WTC11 (cell line): ENCODE measurements around the gene MICAL2. TPM values are rescaled to one million over a fixed set of nuclear protein-coding genes. Genes with fewer than 3 reads are reported as not detected.

ENCODE experiments used
- ATAC-seq: fragments of 200-7000 bp; cut with Tn5 transposase; 2 replicates; pipeline ENCODE4 v1.10.0; 2021; ENCODE audit warnings: mild to moderate bottlenecking, moderate library complexity
- CTCF ChIA-PET: fragments of 300-600 bp; sonication (Branson Sonifier 250); formaldehyde crosslinking; loops from one replicate; lab custom pipeline; 2021; ENCODE audit warnings: antibody characterized with exemption; lab: Charles Lee
- POLR2A ChIA-PET: fragments of 350-600 bp; sonication (Branson Sonifier 250); formaldehyde crosslinking; loops from one replicate; lab custom pipeline; 2021; ENCODE audit warnings: antibody characterized with exemption; lab: Charles Lee
- DNase-seq: peaks from one replicate; pipeline ENCODE4 v3.0.0; 2021; ENCODE audit warnings: low spot score
- H3K27ac Mint-ChIP-seq: 2 replicates; pipeline ENCODE4 v1.8.0; 2021; ENCODE audit warnings: mixed read lengths
- H3K27me3 Mint-ChIP-seq: 2 replicates; pipeline ENCODE4 v1.8.0; 2021; ENCODE audit warnings: low read depth, mild to moderate bottlenecking, moderate library complexity, mixed read lengths
- H3K36me3 Mint-ChIP-seq: 2 replicates; pipeline ENCODE4 v1.8.0; 2021; ENCODE audit warnings: mixed read lengths
- H3K4me1 Mint-ChIP-seq: 2 replicates; pipeline ENCODE4 v1.8.0; 2022; ENCODE audit warnings: mixed read lengths
- H3K4me3 Mint-ChIP-seq: 2 replicates; pipeline ENCODE4 v1.8.0; 2021; ENCODE audit warnings: mild to moderate bottlenecking, moderate library complexity, mixed read lengths
- H3K9me3 Mint-ChIP-seq: 2 replicates; pipeline ENCODE4 v1.8.0; 2021; ENCODE audit warnings: mixed read lengths
- CREB1 ChIP-seq: sonication (generic); formaldehyde crosslinking; IDR thresholded peaks from 2 replicates; pipeline ENCODE4 v1.8.0; 2023; ENCODE audit warnings: mild to moderate bottlenecking, missing genetic modification reagents
- EMX1 ChIP-seq: fragments of 250-450 bp; sonication (Bioruptor Pico); IDR thresholded peaks from 2 replicates; pipeline ENCODE4 v1.8.0; 2021; ENCODE audit warnings: mild to moderate bottlenecking
- FOXJ3 ChIP-seq: sonication (generic); formaldehyde crosslinking; IDR thresholded peaks from 2 replicates; pipeline ENCODE4 v1.9.0; 2021; ENCODE audit warnings: missing genetic modification reagents, mild to moderate bottlenecking, borderline replicate concordance
- MXD4 ChIP-seq: fragments of 250-450 bp; sonication (Bioruptor Pico); IDR thresholded peaks from 2 replicates; pipeline ENCODE4 v1.8.0; 2021; ENCODE audit warnings: mild to moderate bottlenecking, moderate library complexity, borderline replicate concordance
- NFE2L1 ChIP-seq: sonication (generic); formaldehyde crosslinking; IDR thresholded peaks from 2 replicates; pipeline ENCODE4 v1.8.1; 2023; ENCODE audit warnings: missing genetic modification reagents
- SMAD3 ChIP-seq: sonication (generic); formaldehyde crosslinking; IDR thresholded peaks from 2 replicates; pipeline ENCODE4 v1.8.0; 2022; ENCODE audit warnings: missing genetic modification reagents, mild to moderate bottlenecking, borderline replicate concordance
- ZNF317 ChIP-seq: sonication (generic); formaldehyde crosslinking; IDR thresholded peaks from 2 replicates; pipeline ENCODE4 v1.8.1; 2023; ENCODE audit warnings: low read depth, mild to moderate bottlenecking, moderate library complexity, missing genetic modification reagents, borderline replicate concordance
- ZNF416 ChIP-seq: fragments of 250-450 bp; sonication (Bioruptor Pico); IDR thresholded peaks from 2 replicates; pipeline ENCODE4 v1.9.0; 2021; ENCODE audit warnings: mild to moderate bottlenecking, inconsistent platforms
- ZSCAN18 ChIP-seq: fragments of 250-450 bp; sonication (Bioruptor Pico); IDR thresholded peaks from 2 replicates; pipeline ENCODE4 v2.1.2; 2022; ENCODE audit warnings: mild to moderate bottlenecking, moderate library complexity
- total RNA-seq: library from RNA; stranded (reverse); gene quantifications from 3 replicates; pipeline ENCODE4 v1.2.3, GENCODE V29; 2021
- TF ChIP-seq, protein P1 (sequence below): sonication (generic); formaldehyde crosslinking; IDR thresholded peaks from 2 replicates; pipeline ENCODE4 v1.8.0; 2023; ENCODE audit warnings: missing genetic modification reagents, mild to moderate bottlenecking, borderline replicate concordance
- TF ChIP-seq, protein P2 (sequence below): sonication (generic); formaldehyde crosslinking; IDR thresholded peaks from 2 replicates; pipeline ENCODE4 v1.8.1; 2023; ENCODE audit warnings: mild to moderate bottlenecking, missing genetic modification reagents, borderline replicate concordance
- TF ChIP-seq, protein P3 (sequence below): sonication (generic); formaldehyde crosslinking; IDR thresholded peaks from 2 replicates; pipeline ENCODE4 v1.8.0; 2023; ENCODE audit warnings: missing genetic modification reagents
- TF ChIP-seq, protein P4 (sequence below): sonication (generic); formaldehyde crosslinking; IDR thresholded peaks from 2 replicates; pipeline ENCODE4 v1.8.1; 2022; ENCODE audit warnings: missing genetic modification reagents, borderline replicate concordance

MICAL2 gene
- total RNA-seq, 1 experiment from 2014 or later: 3.1 TPM

DNA sequence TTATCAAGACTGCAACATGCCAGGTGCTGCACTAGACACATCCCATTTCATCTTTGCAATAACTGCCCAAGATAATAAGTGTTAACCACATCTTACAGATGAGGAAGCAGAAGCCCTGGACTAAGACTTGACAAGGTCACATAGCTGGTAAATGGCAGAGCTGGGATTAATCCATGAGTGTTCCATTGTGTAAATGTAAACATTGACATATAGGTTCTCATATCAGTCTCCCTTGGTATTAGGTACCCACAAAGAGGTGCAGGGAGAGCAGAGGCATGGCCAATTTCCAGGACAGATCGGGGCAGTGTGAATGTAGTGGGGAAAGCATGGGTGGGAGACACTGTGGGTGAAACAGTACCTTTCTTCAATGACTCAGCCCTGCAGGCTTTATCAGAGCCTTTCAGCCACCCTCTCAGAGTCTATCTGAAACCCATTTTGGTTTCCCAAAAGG lies 17.9 kb downstream of the MICAL2 start:
- H3K27ac Mint-ChIP-seq: no peak overlapping the region
- TF ChIP-seq FOXJ3 (CRISPR knock-in tag): no peak
- TF ChIP-seq, protein P1, sequence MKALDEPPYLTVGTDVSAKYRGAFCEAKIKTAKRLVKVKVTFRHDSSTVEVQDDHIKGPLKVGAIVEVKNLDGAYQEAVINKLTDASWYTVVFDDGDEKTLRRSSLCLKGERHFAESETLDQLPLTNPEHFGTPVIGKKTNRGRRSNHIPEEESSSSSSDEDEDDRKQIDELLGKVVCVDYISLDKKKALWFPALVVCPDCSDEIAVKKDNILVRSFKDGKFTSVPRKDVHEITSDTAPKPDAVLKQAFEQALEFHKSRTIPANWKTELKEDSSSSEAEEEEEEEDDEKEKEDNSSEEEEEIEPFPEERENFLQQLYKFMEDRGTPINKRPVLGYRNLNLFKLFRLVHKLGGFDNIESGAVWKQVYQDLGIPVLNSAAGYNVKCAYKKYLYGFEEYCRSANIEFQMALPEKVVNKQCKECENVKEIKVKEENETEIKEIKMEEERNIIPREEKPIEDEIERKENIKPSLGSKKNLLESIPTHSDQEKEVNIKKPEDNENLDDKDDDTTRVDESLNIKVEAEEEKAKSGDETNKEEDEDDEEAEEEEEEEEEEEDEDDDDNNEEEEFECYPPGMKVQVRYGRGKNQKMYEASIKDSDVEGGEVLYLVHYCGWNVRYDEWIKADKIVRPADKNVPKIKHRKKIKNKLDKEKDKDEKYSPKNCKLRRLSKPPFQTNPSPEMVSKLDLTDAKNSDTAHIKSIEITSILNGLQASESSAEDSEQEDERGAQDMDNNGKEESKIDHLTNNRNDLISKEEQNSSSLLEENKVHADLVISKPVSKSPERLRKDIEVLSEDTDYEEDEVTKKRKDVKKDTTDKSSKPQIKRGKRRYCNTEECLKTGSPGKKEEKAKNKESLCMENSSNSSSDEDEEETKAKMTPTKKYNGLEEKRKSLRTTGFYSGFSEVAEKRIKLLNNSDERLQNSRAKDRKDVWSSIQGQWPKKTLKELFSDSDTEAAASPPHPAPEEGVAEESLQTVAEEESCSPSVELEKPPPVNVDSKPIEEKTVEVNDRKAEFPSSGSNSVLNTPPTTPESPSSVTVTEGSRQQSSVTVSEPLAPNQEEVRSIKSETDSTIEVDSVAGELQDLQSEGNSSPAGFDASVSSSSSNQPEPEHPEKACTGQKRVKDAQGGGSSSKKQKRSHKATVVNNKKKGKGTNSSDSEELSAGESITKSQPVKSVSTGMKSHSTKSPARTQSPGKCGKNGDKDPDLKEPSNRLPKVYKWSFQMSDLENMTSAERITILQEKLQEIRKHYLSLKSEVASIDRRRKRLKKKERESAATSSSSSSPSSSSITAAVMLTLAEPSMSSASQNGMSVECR: no peak
- no peak for TF ChIP-seq NFE2L1 (CRISPR knock-in tag)
- TF ChIP-seq ZNF416 (CRISPR knock-in tag): no peak
- TF ChIP-seq, protein P2, sequence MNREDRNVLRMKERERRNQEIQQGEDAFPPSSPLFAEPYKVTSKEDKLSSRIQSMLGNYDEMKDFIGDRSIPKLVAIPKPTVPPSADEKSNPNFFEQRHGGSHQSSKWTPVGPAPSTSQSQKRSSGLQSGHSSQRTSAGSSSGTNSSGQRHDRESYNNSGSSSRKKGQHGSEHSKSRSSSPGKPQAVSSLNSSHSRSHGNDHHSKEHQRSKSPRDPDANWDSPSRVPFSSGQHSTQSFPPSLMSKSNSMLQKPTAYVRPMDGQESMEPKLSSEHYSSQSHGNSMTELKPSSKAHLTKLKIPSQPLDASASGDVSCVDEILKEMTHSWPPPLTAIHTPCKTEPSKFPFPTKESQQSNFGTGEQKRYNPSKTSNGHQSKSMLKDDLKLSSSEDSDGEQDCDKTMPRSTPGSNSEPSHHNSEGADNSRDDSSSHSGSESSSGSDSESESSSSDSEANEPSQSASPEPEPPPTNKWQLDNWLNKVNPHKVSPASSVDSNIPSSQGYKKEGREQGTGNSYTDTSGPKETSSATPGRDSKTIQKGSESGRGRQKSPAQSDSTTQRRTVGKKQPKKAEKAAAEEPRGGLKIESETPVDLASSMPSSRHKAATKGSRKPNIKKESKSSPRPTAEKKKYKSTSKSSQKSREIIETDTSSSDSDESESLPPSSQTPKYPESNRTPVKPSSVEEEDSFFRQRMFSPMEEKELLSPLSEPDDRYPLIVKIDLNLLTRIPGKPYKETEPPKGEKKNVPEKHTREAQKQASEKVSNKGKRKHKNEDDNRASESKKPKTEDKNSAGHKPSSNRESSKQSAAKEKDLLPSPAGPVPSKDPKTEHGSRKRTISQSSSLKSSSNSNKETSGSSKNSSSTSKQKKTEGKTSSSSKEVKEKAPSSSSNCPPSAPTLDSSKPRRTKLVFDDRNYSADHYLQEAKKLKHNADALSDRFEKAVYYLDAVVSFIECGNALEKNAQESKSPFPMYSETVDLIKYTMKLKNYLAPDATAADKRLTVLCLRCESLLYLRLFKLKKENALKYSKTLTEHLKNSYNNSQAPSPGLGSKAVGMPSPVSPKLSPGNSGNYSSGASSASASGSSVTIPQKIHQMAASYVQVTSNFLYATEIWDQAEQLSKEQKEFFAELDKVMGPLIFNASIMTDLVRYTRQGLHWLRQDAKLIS (CRISPR knock-in tag): no peak
- TF ChIP-seq, protein P3, sequence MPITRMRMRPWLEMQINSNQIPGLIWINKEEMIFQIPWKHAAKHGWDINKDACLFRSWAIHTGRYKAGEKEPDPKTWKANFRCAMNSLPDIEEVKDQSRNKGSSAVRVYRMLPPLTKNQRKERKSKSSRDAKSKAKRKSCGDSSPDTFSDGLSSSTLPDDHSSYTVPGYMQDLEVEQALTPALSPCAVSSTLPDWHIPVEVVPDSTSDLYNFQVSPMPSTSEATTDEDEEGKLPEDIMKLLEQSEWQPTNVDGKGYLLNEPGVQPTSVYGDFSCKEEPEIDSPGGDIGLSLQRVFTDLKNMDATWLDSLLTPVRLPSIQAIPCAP (CRISPR knock-in tag): no peak
- no peak for TF ChIP-seq ZSCAN18 (CRISPR knock-in tag)
- TF ChIP-seq, protein P4, sequence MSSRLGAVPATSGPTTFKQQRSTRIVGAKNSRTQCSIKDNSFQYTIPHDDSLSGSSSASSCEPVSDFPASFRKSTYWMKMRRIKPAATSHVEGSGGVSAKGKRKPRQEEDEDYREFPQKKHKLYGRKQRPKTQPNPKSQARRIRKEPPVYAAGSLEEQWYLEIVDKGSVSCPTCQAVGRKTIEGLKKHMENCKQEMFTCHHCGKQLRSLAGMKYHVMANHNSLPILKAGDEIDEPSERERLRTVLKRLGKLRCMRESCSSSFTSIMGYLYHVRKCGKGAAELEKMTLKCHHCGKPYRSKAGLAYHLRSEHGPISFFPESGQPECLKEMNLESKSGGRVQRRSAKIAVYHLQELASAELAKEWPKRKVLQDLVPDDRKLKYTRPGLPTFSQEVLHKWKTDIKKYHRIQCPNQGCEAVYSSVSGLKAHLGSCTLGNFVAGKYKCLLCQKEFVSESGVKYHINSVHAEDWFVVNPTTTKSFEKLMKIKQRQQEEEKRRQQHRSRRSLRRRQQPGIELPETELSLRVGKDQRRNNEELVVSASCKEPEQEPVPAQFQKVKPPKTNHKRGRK (CRISPR knock-in tag): no peak
- no peak for TF ChIP-seq SMAD3
- peaks cover 4% of the 10 kb centered on the region for H3K4me1 Mint-ChIP-seq
- ChIA-PET CTCF (no interaction called here), POLR2A (no interaction called here)
- ATAC-seq (no peak), DNase-seq (no peak)
- no peak overlapping the region for H3K4me3 Mint-ChIP-seq
- peaks cover 12% of the 10 kb centered on the region; the same call in 1 of the 2 replicates for H3K27me3 Mint-ChIP-seq
- H3K9me3 Mint-ChIP-seq: no peaks in the 10 kb centered on the region
- no peaks in the 10 kb centered on the region for H3K36me3 Mint-ChIP-seq

DNA sequence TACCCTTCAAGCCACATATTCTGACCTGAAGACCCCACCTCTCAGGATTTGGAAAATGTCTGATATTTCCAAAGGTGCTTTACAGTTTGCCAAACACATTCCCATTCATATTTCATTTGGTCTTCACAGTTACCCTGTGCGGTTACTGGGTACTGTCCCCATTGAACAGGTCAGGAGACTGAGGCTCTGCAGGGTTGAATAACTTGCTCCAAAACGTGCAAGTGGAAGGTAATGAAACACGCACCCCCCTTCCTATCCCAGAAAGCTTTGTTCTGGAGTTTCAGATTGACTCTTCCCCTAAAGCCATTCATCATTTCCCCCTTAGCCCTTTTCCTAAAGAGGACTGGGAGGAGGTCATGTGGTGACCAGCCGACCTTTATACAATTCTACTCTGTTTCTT lies 18.8 kb downstream of the MICAL2 start:
- H3K27me3 Mint-ChIP-seq: peaks cover 8% of the 10 kb centered on the region; the same call in 1 of the 2 replicates
- no peak overlapping the region for H3K27ac Mint-ChIP-seq
- H3K36me3 Mint-ChIP-seq: no peaks in the 10 kb centered on the region
- ChIA-PET CTCF (no interaction called here), POLR2A (no interaction called here)
- no peaks in the 10 kb centered on the region for H3K9me3 Mint-ChIP-seq
- no peak for ATAC-seq
- H3K4me3 Mint-ChIP-seq: no peak overlapping the region
- TF ChIP-seq ZNF317 (CRISPR knock-in tag) (no peak), EMX1 (CRISPR knock-in tag) (no peak), MXD4 (CRISPR knock-in tag) (no peak), CREB1 (no peak), SMAD3 (no peak)
- TF ChIP-seq, all 79 proteins: peak for 0
- DNase-seq: no peak
- H3K4me1 Mint-ChIP-seq: peaks cover 4% of the 10 kb centered on the region
